Measurements from ENCODE around the gene HIVEP3.

- no peak for TF ChIP-seq POLR2AphosphoS5 (IDR thresholded peaks at IDR 0.05; ENCODE audit: low read depth, low read length)
- TF ChIP-seq TAF1 (IDR thresholded peaks at IDR 0.05; ENCODE audit: low read depth, low read length) = no peak
- TF ChIP-seq POLR2A (IDR thresholded peaks at IDR 0.05; ENCODE audit: low read depth, low read length) = no peak
- TF ChIP-seq SPI1 (IDR thresholded peaks at IDR 0.05; ENCODE audit: low read depth, low read length) = no peak
- TF ChIP-seq PAX5 (IDR thresholded peaks at IDR 0.05; ENCODE audit: insufficient read depth, low read length, severe bottlenecking) = no peak
Measured at GRCh38 chr1:41560496-41560895, 358.2 kb downstream of the HIVEP3 start.

Measured in GM12891 (cell line).